Posterior vena cava (tissue), 2 donors: ENCODE measurements around the gene FBXL20. TPM values are rescaled to one million over a fixed set of nuclear protein-coding genes. Genes with fewer than 3 reads are reported as not detected.
"Not testable (repeated sequence)": the region's sequence is repeated elsewhere in the genome, so short reads cannot be mapped to it uniquely, and the experiment has no call there.

ENCODE experiments used
- DNase-seq: peaks from one replicate; pipeline ENCODE4 v3.0.0-alpha.2; 2020; ENCODE audit warnings: low spot score
- intact Hi-C, 2 donors: fragments of 100-400 bp; cut with DNase I; formaldehyde crosslinking; loops; one replicate each; pipeline versions ENCODE4 v1.14.1 to v1.14.2; 2022 to 2023
- total RNA-seq, 2 donors: library from RNA; stranded (reverse); fragmentation: NEBNext Ultra II Directional; extraction: Animal tissue kit (Norgen Biotek cat#: 25700); gene quantifications; one replicate each; pipeline ENCODE4 v1.2.1, GENCODE V29; 2021
- donor health status: DM: yes; HTN: yes; CAD: no.
- donor health status: DM: yes; HTN: yes; CAD: no.

Gene FBXL20
- total RNA-seq, 2 donors from 2014 or later: 13.7 to 15.4 TPM

GRCh38 chr17:39341541-39341940 is 59.9 kb downstream of the FBXL20 start:
- DNase-seq: no peak
- intact Hi-C loops: no loop called here

- no peak for DNase-seq
- intact Hi-C loops: no loop called here
Measured at GRCh38 chr17:39340731-39341130, 60.7 kb downstream of the FBXL20 start.

- intact Hi-C loops: no loop called here
- no peak for DNase-seq
Measured at GRCh38 chr17:39339272-39339671, 62.2 kb downstream of the FBXL20 start.

GRCh38 chr17:39337649-39338048 is 63.8 kb downstream of the FBXL20 start:
- intact Hi-C loops, DNase-seq: not testable (repeated sequence)

GRCh38 chr17:39335704-39336223 is 65.7 kb downstream of the FBXL20 start:
- DNase-seq: no peak
- intact Hi-C loops: no loop called here

- intact Hi-C loops, DNase-seq: not testable (repeated sequence)
Measured at GRCh38 chr17:39334008-39334744, 67.2 kb downstream of the FBXL20 start.

GRCh38 chr17:39332092-39332491 is 69.3 kb downstream of the FBXL20 start:
- intact Hi-C loops: no loop called here
- DNase-seq: no peak

GRCh38 chr17:39328815-39329214 is 72.6 kb downstream of the FBXL20 start:
- intact Hi-C loops: no loop called here

GRCh38 chr17:39327109-39327508 is 74.3 kb downstream of the FBXL20 start:
- intact Hi-C loops: no loop called here
- DNase-seq: no peak

More at GRCh38 chr17:39328815-39329214, 72.6 kb downstream of the FBXL20 start:
- DNase-seq: no peak

- intact Hi-C loops: no loop called here
- no peak for DNase-seq
Measured at GRCh38 chr17:39325528-39326240, 75.7 kb downstream of the FBXL20 start.

GRCh38 chr17:39318636-39319035 is 82.8 kb downstream of the FBXL20 start:
- intact Hi-C loops: no loop called here
- DNase-seq: no peak

- intact Hi-C loops: no loop called here
Measured at GRCh38 chr17:39306509-39307212, 94.8 kb downstream of the FBXL20 start.

GRCh38 chr17:39305978-39306377 is 95.4 kb downstream of the FBXL20 start:
- DNase-seq: no peak
- intact Hi-C loops: no loop called here

More at GRCh38 chr17:39306509-39307212, 94.8 kb downstream of the FBXL20 start:
- DNase-seq: no peak

GRCh38 chr17:39304188-39304587 is 97.2 kb downstream of the FBXL20 start:
- DNase-seq: no peak
- intact Hi-C loops: no loop called here

- DNase-seq: no peak
- intact Hi-C loops: loop anchor here in 1 of 2 donors (10.0 kb wide), 1 partner anchor 61 kb away; no protein-coding TSS in a partner anchor
Measured at GRCh38 chr17:39294060-39294459, 107.4 kb downstream of the FBXL20 start.

- not testable (repeated sequence) for DNase-seq
- intact Hi-C loops: loop anchor here in 1 of 2 donors (10.0 kb wide), 1 partner anchor 62 kb away; no protein-coding TSS in a partner anchor
Measured at GRCh38 chr17:39292546-39292945, 108.9 kb downstream of the FBXL20 start.

- DNase-seq: not testable (repeated sequence)
- intact Hi-C loops: loop anchor here in 1 of 2 donors (10.0 kb wide), 1 partner anchor 78 kb away; no protein-coding TSS in a partner anchor
Measured at GRCh38 chr17:39286513-39286912, 114.9 kb downstream of the FBXL20 start.

- intact Hi-C loops: loop anchor here in 1 of 2 donors (10.0 kb wide), 1 partner anchor 80 kb away; no protein-coding TSS in a partner anchor
- DNase-seq: no peak
Measured at GRCh38 chr17:39284685-39285084, 116.7 kb downstream of the FBXL20 start.

- intact Hi-C loops: loop anchor here in 1 of 2 donors (10.0 kb wide), 1 partner anchor 81 kb away; no protein-coding TSS in a partner anchor
- no peak for DNase-seq
Measured at GRCh38 chr17:39283896-39284295, 117.5 kb downstream of the FBXL20 start.
